B cell (primary cell): ENCODE data around the gene SGCG. TPM values are rescaled to one million over a fixed set of nuclear protein-coding genes. Genes with fewer than 3 reads are reported as not detected.

Source experiments
- ATAC-seq: fragments of 200-7000 bp; cut with Tn5 transposase; one replicate; pipeline ENCODE4 v1.10.0; 2021; ENCODE audit warnings: low read depth, mild to moderate bottlenecking, moderate number of reproducible peaks, moderate library complexity
- CTCF ChIA-PET: fragments of 350-600 bp; sonication (Branson Sonifier 250); formaldehyde crosslinking; loops from one replicate; lab custom pipeline; 2021; ENCODE audit warnings: antibody characterized with exemption, inconsistent platforms; lab: Charles Lee
- POLR2A ChIA-PET: fragments of 350-600 bp; sonication (Branson Sonifier 250); formaldehyde crosslinking; loops from one replicate; lab custom pipeline; 2021; ENCODE audit warnings: antibody characterized with exemption; lab: Charles Lee
- DNase-seq: peaks from one replicate; pipeline ENCODE4 v3.0.0; 2013
- H2AFZ ChIP-seq: 2 replicates; pipeline ENCODE4 v1.6.1; 2012; ENCODE audit warnings: mild to moderate bottlenecking, low read depth, low read length; ENCODE audit not compliant: insufficient read depth, poor library complexity, severe bottlenecking
- H3K27ac ChIP-seq, 2 donors: 1 replicate in 1 of 2; 2 replicates in 1 of 2; pipeline ENCODE4 v1.5.1; 2012 to 2013; ENCODE audit warnings: low read length in 2 of 2, mild to moderate bottlenecking in 2 of 2, moderate library complexity in 1 of 2
- H3K27me3 ChIP-seq, 4 experiments: fragments of 200-600 bp in 1 of 4; sonication (generic) in 1 of 4; replicated peaks in 1 of 4; 1 replicate in 2 of 4; 2 replicates in 2 of 4; pipeline versions ENCODE4 v1.6.1 to v1.7.0; 2013 to 2016; ENCODE audit warnings: low read length in 3 of 4, mild to moderate bottlenecking in 2 of 4, mixed read lengths in 1 of 4, moderate library complexity in 1 of 4; ENCODE audit not compliant: insufficient read depth in 4 of 4, control insufficient read depth in 3 of 4; ENCODE audit errors: control extremely low read depth in 1 of 4
- H3K36me3 ChIP-seq, 2 experiments: replicated peaks in 1 of 2; 1 replicate in 1 of 2; 2 replicates in 1 of 2; pipeline versions ENCODE4 v1.6.1 to v1.7.1; 2013; ENCODE audit warnings: low read length in 1 of 2; ENCODE audit not compliant: insufficient read depth in 2 of 2, control insufficient read depth in 1 of 2; ENCODE audit errors: control extremely low read depth in 1 of 2, extremely low read depth in 1 of 2
- H3K4me1 ChIP-seq, 2 donors: fragments of 200-600 bp in 1 of 2; sonication (generic) in 1 of 2; 1 replicate in 1 of 2; 2 replicates in 1 of 2; pipeline versions ENCODE4 v1.5.1 to v1.6.1; 2013 to 2017; ENCODE audit warnings: low read length in 2 of 2; ENCODE audit not compliant: control insufficient read depth in 2 of 2, insufficient read depth in 2 of 2
- H3K4me2 ChIP-seq: replicated peaks from 2 replicates; pipeline ENCODE3; 2012; ENCODE audit warnings: mild to moderate bottlenecking, low read depth, low read length; ENCODE audit not compliant: poor library complexity, severe bottlenecking
- H3K4me3 ChIP-seq, 5 experiments: fragments of 200-600 bp in 1 of 5; sonication (generic) in 1 of 5; 1 replicate in 3 of 5; 2 replicates in 2 of 5; pipeline versions ENCODE4 v1.5.1 to v1.7.0; 2011 to 2016; ENCODE audit warnings: low read length in 4 of 5, mild to moderate bottlenecking in 4 of 5, low read depth in 2 of 5, control low read depth in 1 of 5, moderate library complexity in 1 of 5; ENCODE audit not compliant: insufficient read depth in 1 of 5; ENCODE audit errors: control extremely low read depth in 1 of 5, extremely low read depth in 1 of 5
- H3K79me2 ChIP-seq: fragments of 200-600 bp; sonication (generic); one replicate; pipeline ENCODE4 v1.6.0; 2016; ENCODE audit warnings: low read length; ENCODE audit not compliant: control insufficient read depth, insufficient read depth
- H3K9ac ChIP-seq: fragments of 200-600 bp; sonication (generic); 2 replicates; pipeline ENCODE4 v1.6.1; 2017; ENCODE audit warnings: mild to moderate bottlenecking, low read length, moderate library complexity
- H3K9me3 ChIP-seq, 3 donors: one replicate each; pipeline versions ENCODE4 v1.6.1 to v1.7.1; 2013; ENCODE audit warnings: low read length in 2 of 3; ENCODE audit not compliant: control insufficient read depth in 2 of 3, insufficient read depth in 1 of 3; ENCODE audit errors: control extremely low read depth in 1 of 3
- H4K20me1 ChIP-seq: 2 replicates; pipeline ENCODE4 v1.6.0; 2012; ENCODE audit warnings: mild to moderate bottlenecking, low read length; ENCODE audit not compliant: insufficient read depth, control insufficient read depth, poor library complexity, severe bottlenecking
- H3K27ac Mint-ChIP-seq: one replicate; pipeline ENCODE4 v1.8.0; 2021; ENCODE audit warnings: mixed read lengths
- H3K27me3 Mint-ChIP-seq: one replicate; pipeline ENCODE4 v1.8.0; 2021; ENCODE audit warnings: mixed read lengths
- H3K4me1 Mint-ChIP-seq: one replicate; pipeline ENCODE4 v1.8.0; 2021; ENCODE audit warnings: mixed read lengths
- H3K4me3 Mint-ChIP-seq: one replicate; pipeline ENCODE4 v1.8.0; 2021; ENCODE audit warnings: mixed read lengths
- H3K9me3 Mint-ChIP-seq: one replicate; pipeline ENCODE4 v1.8.0; 2022; ENCODE audit warnings: mixed read lengths; ENCODE audit not compliant: insufficient read depth
- CTCF ChIP-seq: fragments of 200-600 bp; IDR thresholded peaks from one replicate; pipeline ENCODE4 v1.8.0; 2022; ENCODE audit warnings: antibody characterized with exemption, mild to moderate bottlenecking
- EZH2 ChIP-seq: IDR thresholded peaks from 2 replicates; pipeline ENCODE4 v1.6.1; 2012; ENCODE audit warnings: borderline replicate concordance, low read depth, mild to moderate bottlenecking, moderate library complexity, low read length; ENCODE audit not compliant: insufficient read depth, poor library complexity, severe bottlenecking
- WGBS: methylation state at CpG from one replicate; pipeline ENCODE4 v1.1.5; 2013; ENCODE audit warnings: missing lambda C conversion rate; ENCODE audit not compliant: insufficient coverage; 5-methylcytosine and 5-hydroxymethylcytosine counted together
- intact Hi-C: fragments of 100-400 bp; cut with micrococcal nuclease; formaldehyde crosslinking; loops from one replicate; pipeline ENCODE4 v1.10.0; 2022
- polyA plus RNA-seq: library from polyadenylated mRNA; depleted of rRNA; stranded (reverse); fragments of >200 nt; gene quantifications from 2 replicates; pipeline ENCODE4 v1.2.3, GENCODE V29; 2012
- total RNA-seq, 2 donors: library from RNA; stranded (reverse); fragments of 120-200 nt in 1 of 2; gene quantifications; 1 replicate in 1 of 2; 2 replicates in 1 of 2; pipeline versions ENCODE4 v1.2.3 to v1.2.4, GENCODE V29; 2013 to 2022

SGCG gene
- total and polyA plus RNA-seq, 2 donors (not counting 1 experiment from before 2014, with no cell fraction given), result not detected

GRCh38 chr13:23352161-23352560 is 171.4 kb downstream of the SGCG start:
- Histone ChIP-seq H3K27me3 (no peaks in the 10 kb centered on the region), H3K36me3 (peaks cover 5 to 47% of the 10 kb centered on the region in 2 experiments), H3K79me2 (no peaks in the 10 kb centered on the region), H2AFZ (no peak overlapping the region), H3K4me1 (no peaks in the 10 kb centered on the region), H3K27ac (no peak overlapping the region), H3K4me2 (no peak overlapping the region), H3K9me3 (no peaks in the 10 kb centered on the region), H4K20me1 (no peaks in the 10 kb centered on the region), H3K4me3 (no peak overlapping the region), H3K9ac (no peak overlapping the region)
- H3K27me3 Mint-ChIP-seq, result no peaks in the 10 kb centered on the region
- ChIA-PET POLR2A (no interaction called here), CTCF (no interaction called here)
- H3K4me3 Mint-ChIP-seq, result no peak overlapping the region
- TF ChIP-seq EZH2 (no peak), CTCF (no peak)
- H3K4me1 Mint-ChIP-seq, result peaks cover 2% of the 10 kb centered on the region
- no peak overlapping the region for H3K27ac Mint-ChIP-seq
- no peaks in the 10 kb centered on the region for H3K9me3 Mint-ChIP-seq
- 100% methylated on average over 3 of the region's 4 CpGs for WGBS
- ATAC-seq (no peak), DNase-seq (no peak)
- intact Hi-C loops, result no loop called here

GRCh38 chr13:23354520-23354919 is 173.7 kb downstream of the SGCG start:
- Mint-ChIP-seq H3K27me3 (no peaks in the 10 kb centered on the region), H3K27ac (no peak overlapping the region), H3K4me3 (no peak overlapping the region), H3K4me1 (peaks cover 2% of the 10 kb centered on the region), H3K9me3 (no peaks in the 10 kb centered on the region)
- intact Hi-C loops, result no loop called here
- Histone ChIP-seq H3K36me3 (peaks cover 4 to 45% of the 10 kb centered on the region in 2 experiments), H4K20me1 (no peaks in the 10 kb centered on the region), H3K4me3 (no peak overlapping the region), H3K27me3 (no peaks in the 10 kb centered on the region), H3K9ac (no peak overlapping the region), H3K9me3 (no peaks in the 10 kb centered on the region), H3K4me2 (no peak overlapping the region), H3K79me2 (no peaks in the 10 kb centered on the region), H3K27ac (no peak overlapping the region), H3K4me1 (no peaks in the 10 kb centered on the region), H2AFZ (no peak overlapping the region)
- TF ChIP-seq EZH2 (no peak), CTCF (no peak)
- 100% methylated on average over 5 of the region's 5 CpGs for WGBS
- DNase-seq (no peak), ATAC-seq (no peak)
- CTCF ChIA-PET, result interaction anchor here (1.2 kb wide), 1 partner anchor 69 kb away, joined by 3 read pairs; no protein-coding TSS in a partner anchor
- POLR2A ChIA-PET, result no interaction called here
